A172 (cell line): ENCODE results near the gene MSH2. TPM values are rescaled to one million over a fixed set of nuclear protein-coding genes. Genes with fewer than 3 reads are reported as not detected.
"Not testable (repeated sequence)": the region's sequence is repeated elsewhere in the genome, so short reads cannot be mapped to it uniquely, and the experiment has no call there.

Source experiments
- DNase-seq: peaks from one replicate; pipeline ENCODE4 v3.0.0-alpha.2; 2015; ENCODE audit warnings: low spot score
- total RNA-seq: library from RNA; depleted of rRNA; stranded (reverse); fragments of >200 nt; shearing (Covaris generic); gene quantifications from 2 replicates; pipeline ENCODE4 v1.2.3, GENCODE V29; 2014; rRNA removed

MSH2 gene
- 114 and 115 TPM in 2 replicates for total RNA-seq

DNA sequence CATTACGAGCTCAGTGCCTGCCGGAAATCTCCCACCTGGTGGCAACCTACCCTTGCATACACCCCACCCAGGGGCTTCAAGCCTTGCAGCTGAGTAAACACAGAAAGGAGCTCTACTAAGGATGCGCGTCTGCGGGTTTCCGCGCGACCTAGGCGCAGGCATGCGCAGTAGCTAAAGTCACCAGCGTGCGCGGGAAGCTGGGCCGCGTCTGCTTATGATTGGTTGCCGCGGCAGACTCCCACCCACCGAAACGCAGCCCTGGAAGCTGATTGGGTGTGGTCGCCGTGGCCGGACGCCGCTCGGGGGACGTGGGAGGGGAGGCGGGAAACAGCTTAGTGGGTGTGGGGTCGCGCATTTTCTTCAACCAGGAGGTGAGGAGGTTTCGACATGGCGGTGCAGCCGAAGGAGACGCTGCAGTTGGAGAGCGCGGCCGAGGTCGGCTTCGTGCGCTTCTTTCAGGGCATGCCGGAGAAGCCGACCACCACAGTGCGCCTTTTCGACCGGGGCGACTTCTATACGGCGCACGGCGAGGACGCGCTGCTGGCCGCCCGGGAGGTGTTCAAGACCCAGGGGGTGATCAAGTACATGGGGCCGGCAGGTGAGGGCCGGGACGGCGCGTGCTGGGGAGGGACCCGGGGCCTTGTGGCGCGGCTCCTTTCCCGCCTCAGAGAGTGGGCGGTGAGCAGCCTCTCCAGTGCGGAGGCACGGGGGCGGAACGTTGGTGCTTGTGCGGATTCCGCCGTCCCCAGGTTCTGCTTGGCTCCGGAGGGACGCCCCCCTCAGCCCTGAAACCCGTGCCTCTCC, at the start of gene MSH2:
MSH2 (plus strand) TSS at position 352 of the 804 bp plus-strand sequence; CDS start at position 388, 36 bp downstream.
- DNase-seq = peak; percentile 96

GRCh38 chr2:47354013-47354847, 48.7 kb upstream of the MSH2 start:
- DNase-seq = peak; percentile 97

DNA sequence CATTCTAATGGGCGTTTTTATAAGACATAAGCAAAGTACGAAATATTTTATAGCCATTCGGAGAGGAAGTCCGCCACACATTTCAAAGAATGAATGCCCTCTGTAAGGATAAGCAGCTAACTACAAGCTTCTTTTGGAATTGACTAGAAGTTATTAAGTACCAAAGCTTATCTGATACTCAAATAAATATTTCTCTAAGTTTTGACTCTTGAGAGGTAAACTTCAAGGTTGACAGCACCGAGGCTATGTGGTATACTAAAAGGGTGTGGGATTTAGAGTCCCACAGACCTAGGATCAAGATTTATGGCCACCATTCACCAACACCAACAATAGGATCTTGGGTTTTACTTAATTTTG, 48.1 kb upstream of the MSH2 start:
- no peak for DNase-seq

- peak; percentile 94 for DNase-seq
Measured at GRCh38 chr2:47357483-47357882, 45.5 kb upstream of the MSH2 start.

- DNase-seq = no peak
Measured at GRCh38 chr2:47359375-47359868, 43.5 kb upstream of the MSH2 start.

- no peak for DNase-seq
Measured at GRCh38 chr2:47360283-47360682, 42.7 kb upstream of the MSH2 start.

DNA sequence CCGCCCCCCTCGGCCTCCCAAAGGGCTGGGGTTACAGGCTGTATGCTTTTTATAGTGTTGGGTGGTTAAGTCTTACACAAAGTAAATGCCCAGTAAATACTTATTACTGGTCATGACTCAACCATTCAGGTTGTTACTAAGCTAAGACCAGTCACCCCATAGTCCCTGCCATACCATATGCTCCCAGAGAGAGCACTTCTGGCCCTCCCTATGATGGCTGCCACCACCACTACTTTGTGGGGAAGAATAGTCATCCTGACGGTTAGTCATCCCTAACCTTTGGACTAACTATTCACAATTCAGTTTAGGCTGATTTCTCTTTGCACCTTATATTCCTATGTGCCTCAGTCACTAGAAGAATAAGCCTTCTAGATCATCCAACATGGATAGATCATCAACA, 42.0 kb upstream of the MSH2 start:
- DNase-seq = peak; percentile 94

- DNase-seq = not testable (repeated sequence)
Measured at GRCh38 chr2:47361505-47362229, 41.3 kb upstream of the MSH2 start.

DNA sequence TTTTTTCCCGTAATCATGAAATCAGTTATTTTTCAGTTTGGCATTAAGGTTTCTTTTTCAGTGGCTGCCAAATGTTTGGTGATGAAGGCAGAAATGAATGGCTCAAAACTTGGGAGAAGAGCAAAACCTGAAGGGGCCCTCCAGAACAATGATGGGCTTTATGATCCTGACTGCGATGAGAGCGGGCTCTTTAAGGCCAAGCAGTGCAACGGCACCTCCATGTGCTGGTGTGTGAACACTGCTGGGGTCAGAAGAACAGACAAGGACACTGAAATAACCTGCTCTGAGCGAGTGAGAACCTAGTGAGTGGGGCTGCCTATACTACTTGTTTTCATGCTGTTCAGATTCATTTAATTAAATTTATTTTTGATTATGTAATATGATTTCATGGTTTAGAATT, 29.2 kb upstream of the MSH2 start:
- DNase-seq = no peak

- no peak for DNase-seq
Measured at GRCh38 chr2:47375307-47375706, 27.6 kb upstream of the MSH2 start.

DNA sequence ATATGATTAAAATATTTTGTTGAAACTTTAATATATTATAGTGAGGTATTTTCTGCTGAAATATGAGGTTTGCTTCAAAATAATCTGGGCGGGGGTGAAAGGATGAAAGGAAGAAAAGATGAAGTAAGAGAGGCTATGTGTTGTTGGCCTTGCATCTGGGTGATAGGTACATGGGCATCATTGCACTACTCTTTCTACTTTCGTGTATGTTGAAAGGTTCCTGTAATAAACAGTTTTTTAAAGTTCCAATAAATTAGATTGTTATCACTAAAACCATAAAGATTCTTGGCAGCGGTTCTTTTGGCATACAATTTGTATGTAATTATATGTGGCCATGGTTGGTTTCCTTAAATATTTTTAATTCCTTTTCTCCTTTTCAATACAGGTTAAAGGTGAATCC, 23.6 kb upstream of the MSH2 start:
- no peak for DNase-seq

GRCh38 chr2:47381408-47381807, 21.5 kb upstream of the MSH2 start:
- no peak for DNase-seq

GRCh38 chr2:47386551-47386950, 16.4 kb upstream of the MSH2 start:
- no peak for DNase-seq

DNA sequence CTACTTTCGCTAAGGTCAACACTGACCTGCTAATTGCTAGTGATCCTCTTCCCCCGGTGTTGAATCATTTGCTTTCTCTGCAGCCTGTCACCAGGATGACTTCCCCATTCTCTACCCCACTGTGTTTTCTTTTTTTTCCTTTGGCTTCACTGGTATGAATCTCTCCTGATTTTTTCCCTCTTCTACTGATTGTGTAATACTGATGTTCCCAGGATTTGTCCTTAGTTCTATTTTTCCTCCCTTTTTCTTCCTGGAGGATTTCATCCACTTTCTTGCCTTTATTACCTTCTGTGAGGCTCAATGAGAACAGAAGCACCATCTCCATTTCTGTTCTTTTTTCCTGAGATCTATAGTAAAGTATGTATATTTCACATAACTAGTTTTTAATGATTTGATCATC, 14.1 kb upstream of the MSH2 start:
- DNase-seq = no peak

DNA sequence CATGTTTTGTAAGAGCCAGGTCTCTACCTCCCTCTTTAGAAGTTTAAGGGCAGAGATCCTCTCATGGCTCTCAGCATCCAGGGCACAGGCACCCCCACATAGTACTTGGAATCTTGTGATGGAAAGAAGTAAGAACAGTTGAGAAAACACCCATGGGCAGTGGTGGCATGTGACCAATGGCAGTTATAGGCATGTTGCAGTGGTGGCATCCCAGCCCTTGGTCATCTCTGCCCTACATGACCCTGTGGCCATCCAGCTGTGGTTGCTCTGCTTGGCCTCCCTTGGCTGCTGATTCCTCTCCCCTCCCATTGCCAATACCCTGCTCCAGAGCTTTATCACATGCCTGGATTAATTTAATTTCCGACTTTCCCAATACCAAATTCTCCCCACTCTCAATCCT, 13.3 kb upstream of the MSH2 start:
- DNase-seq = no peak

DNA sequence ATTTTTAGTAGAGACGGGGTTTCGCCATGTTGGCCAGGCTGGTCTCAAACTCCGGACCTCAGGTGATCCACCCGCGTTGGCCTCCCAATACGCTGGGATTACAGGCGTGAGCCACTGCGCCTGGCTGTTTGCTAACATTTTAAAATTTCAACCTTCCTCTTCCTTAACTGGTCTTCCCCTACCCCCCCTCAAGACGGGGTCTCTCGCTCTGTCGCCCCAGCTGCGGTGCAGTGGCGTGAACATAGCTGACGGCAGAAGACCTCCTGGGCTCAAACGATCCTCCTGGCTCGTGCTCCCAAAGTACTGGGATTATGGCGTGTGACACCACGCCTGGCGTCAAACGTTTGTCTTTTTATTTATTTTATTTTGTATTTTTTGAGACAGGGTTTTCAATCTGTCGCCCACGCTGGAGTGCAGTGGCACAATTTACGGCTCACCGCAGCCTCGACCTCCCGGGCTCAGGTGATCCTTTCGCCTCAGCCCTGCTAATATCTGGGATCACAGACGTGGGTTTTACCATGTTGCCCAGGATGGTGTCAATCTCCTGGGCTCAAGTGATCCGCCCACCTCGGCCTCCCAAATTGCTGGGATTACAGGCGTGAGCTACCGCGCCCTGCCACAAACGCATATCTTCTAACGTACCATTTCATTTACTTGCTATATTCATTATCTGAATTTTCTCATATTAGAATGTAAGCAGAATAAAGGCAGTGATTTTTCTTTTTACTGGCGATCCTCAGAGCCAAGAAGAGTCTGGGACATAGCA, 984 bp upstream of the MSH2 start:
- DNase-seq = no peak

GRCh38 chr2:47402555-47402804, 476 bp upstream of the MSH2 start:
- DNase-seq = no peak

DNA sequence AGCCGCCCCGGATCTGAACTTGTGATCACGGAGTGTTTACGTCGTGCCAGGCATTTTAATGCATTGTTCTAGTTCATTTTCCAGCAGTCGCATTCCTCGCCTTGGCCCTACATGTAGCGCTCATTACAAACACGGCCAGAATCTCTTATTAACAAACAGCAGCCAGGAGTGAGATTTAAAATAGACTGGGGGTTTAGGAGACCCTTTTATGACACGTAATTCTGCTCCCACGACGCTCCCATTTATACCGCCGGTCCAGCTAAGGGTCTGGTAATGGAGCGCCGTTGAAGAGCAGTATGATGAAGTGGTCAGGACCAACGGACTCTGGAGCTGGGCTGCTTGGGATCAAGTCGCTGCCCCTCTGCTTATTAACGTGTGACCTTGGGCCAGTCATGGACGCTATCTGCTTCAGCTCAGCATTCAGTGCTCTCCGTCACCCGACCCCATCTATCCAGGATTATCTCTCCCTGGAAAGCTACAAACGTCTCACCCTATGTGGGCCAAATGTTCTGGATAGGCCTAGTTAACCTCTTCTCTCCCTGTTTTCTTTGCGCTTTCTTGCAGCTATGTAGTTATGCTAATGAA, 745 bp downstream of the MSH2 start:
- peak; percentile 33 for DNase-seq

DNA sequence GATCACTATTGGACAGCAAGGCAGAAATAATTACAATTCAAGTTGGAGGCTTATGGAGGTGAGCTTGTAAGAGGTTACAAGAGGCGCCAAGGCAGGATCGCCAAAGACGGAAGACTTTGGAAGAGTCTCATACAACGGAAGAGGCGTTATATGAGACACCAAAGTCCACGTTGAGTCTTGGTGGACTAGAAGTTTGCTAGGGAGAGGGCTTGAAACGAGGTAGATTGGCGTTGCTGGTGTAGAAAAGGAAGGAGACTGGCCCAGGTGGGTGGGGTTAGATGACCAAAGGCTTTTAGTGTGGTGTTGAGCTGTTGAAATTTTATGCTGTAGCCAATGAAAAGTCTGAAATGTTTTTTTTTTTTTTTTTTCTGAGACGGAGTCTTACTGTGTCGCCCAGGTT, 1.4 kb downstream of the MSH2 start:
- no peak for DNase-seq

DNA sequence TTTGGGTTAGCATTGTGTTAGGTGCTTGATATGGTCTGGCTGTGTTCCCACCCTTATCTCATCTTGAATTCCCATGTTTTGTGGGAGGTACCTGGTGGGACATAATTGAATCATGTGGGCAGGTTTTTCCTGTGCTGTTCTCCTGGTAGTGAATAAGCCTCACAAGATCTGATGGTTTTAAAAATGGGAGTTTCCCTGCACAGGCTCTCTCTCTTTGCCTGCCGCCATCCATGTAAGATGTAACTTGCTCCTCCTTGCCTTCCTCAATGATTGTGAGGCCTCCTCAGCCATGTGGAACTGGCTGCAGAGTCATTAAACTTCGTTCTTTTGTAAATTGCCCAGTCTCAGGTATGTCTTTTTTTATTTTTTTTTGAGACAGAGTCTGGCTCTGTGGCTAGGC, 2.8 kb downstream of the MSH2 start:
- DNase-seq = no peak

DNA sequence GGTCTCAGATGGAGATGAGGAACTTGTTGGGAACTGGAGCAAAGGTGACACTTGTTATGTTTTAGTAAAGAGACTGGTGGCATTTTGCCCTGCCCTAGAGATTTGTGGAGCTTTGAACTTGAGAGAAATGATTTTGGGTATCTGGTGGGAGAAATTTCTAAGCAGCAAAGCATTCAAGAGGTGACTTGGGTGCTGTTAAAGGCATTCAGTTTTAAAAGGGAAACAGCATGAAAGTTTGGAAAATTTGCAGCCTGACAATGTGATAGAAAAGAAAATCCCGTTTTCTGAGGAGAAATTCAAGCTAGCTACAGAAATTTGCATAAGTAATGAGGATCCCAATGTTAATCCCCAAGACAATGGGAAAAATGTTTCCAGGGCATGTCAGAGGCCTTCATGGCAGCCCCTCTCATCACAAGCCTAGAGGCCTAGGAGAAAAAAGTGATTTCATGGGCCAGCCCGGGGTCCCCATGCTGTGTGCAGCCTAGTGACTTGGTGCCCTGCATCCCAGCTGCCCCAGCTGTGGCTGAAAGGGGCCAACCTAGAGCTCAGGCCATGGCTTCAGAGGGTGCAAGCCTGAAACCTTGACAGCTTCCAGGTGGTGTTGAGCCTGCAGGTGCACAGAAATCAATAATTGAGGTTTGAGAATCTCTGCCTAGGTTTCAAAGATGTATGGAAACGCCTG, 3.8 kb downstream of the MSH2 start:
- not testable (repeated sequence) for DNase-seq
